HG03558 (cell line): Measurements from ENCODE around the gene ELP4.
"Not testable (repeated sequence)": the region's sequence is repeated elsewhere in the genome, so short reads cannot be mapped to it uniquely, and the experiment has no call there.

Source experiments
- ATAC-seq: cut with Tn5 transposase; IDR thresholded peaks from one replicate; pipeline ENCODE4 v1.9.1; 2021; ENCODE audit warnings: moderate number of reproducible peaks; ENCODE audit not compliant: unreplicated experiment; ENCODE audit errors: extremely low read depth

Gene ELP4

DNA sequence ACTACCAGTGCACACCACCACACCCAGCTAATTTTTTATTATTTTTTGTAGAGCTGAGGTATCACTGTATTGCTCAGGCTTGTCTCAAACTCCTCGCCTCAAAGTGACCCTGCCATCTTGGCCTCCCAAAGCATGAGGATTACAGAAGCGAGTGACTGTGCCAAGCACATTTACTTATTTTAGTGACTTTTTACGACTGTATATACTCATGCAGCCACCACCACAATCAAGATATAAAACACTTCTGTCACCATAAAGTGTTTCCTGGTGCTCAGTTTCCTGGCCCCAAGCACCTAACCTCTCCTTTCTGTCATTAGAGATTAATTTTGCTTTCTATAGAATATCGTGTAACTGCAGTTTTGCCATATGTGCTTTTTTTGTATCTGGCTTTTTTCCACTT lies 25.9 kb downstream of the ELP4 start:
- ATAC-seq = no peak

DNA sequence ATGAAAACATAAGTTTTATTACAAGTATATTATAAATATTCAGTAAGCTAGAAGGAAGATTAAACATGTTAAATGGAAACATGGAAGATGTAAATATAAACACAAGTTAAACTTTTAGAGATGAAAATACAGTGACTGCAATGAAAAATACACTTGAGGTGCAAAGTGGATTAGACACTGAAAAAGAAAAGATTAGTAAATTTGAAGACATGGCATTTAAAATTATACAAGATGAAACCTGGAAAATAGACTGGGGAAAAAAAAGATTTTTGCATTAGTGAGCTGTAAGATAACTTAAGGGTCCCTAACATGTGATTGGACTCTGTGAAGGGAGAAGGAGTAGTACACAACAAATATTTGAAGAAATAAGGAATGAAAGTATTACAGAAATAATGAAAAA lies 33.3 kb downstream of the ELP4 start:
- no peak for ATAC-seq

DNA sequence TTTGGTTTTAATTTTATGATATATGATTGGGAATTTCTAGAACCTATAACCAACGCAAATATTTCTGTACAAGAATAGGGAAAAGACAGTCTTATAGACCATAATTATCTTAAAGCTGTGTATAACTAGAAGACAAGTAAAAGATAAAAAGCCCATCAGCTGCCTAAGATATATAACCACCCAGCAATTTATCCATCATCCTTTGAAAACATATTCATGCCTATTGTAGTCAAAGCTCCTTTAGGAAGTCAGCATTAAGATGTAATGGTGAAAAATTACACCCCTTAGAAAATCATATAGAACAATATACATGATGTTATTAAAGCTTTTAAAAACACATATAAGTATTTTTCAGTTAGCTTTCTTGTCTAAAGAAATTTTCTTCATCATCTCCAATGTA lies 46.4 kb downstream of the ELP4 start:
- ATAC-seq = no peak

GRCh38 chr11:31558001-31558400 lies 48.4 kb downstream of the ELP4 start:
- no peak for ATAC-seq

DNA sequence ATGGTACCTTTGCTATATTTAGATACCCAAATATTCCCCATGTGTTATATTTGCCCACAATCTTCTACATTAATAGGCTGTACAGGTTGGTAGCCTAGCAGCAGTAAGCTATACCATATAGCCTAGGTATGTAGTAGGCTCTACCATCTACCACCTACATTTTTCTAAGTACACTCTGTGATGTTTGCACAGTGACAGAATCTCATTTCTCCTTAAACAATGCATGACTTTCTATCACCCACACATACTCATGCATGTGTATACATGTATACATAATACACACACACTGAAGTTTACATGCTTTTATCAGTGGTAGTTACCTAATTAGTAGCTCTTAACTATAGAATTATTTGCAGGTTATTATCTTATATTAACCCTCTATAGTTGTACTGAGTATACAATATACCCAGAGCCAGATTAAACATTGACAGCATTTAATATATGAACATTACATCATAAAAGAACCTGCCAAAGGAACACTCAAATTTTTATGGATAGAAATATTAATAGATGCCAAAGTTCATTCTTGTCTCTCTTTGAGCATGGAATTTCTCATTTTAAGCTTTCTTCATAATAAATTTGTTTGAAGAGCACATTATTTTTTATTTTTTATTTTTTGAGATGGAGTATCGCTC lies 51.4 kb downstream of the ELP4 start:
- ATAC-seq = no peak

DNA sequence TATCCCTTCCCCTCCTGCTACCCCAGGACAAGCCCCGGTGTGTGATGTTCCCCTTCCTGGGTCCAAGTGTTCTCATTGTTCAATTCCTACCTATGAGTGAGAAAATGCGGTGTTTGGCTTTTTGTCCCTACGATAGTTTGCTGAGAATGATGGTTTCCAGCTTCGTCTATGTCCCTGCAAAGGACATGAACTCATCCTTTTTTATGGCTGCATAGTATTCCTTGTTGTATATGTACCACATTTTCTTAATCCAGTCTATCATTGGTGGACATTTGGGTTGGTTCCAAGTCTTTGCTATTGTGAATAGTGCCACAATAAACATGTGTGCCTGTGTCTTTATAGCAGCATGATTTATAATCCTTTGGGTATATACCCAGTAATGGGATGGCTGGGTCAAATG lies 55.0 kb downstream of the ELP4 start:
- not testable (repeated sequence) for ATAC-seq

DNA sequence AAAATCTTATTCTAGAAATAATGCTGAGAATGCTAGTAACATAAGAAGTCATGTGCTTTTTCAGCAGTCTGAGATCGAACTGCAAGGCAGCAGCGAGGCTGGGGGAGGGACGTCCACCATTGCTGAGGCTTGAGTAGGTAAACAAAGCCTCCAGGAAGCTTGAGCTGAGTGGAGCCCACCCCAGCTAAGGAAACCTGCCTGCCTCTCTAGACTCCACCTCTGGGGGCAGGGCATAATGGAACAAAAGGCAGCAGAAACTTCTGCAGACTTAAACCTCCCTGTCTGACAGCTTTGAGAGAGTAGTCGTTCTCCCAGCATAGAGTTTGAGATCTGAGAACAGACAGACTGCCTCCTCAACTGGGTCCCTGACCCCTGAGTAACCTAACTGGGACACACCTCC lies 64.6 kb downstream of the ELP4 start:
- not testable (repeated sequence) for ATAC-seq

- not testable (repeated sequence) for ATAC-seq
Observed at GRCh38 chr11:31575764-31576163, 66.2 kb downstream of the ELP4 start.

- not testable (repeated sequence) for ATAC-seq
Observed at GRCh38 chr11:31579412-31579811, 69.8 kb downstream of the ELP4 start.

- no peak for ATAC-seq
Observed at GRCh38 chr11:31582697-31583096, 73.1 kb downstream of the ELP4 start.

- ATAC-seq = no peak
Observed at GRCh38 chr11:31598454-31598853, 88.9 kb downstream of the ELP4 start.

DNA sequence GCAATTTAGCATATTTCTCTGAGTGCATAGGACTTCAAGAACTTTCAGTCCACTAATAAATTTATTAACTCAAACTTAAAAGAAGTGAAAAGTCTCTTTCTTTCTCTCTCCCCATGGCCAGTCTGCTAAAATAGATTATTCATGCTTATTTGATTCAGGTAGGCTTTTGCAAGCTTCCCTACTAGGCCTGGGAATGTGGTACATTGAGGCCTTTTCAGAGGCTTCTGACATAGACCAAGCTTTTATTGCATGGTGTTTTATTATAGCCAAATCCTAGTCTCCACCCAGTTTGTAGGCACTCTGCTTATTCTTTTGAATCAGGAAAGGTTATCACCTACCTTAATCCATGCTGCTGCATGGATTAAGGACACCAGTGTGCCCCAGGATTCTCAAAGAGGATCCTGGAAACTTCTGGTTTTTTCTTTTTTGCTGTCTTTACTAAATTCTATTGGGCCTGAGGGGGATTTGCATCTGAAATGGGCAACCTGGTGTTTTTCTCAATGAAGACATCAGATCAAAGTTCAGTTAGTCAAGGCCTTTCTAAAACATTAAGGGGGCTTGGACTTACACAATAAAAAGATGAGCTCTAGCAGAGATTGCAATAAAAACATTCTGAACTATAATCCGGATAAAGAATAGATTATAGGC lies 92.2 kb downstream of the ELP4 start:
- no peak for ATAC-seq

DNA sequence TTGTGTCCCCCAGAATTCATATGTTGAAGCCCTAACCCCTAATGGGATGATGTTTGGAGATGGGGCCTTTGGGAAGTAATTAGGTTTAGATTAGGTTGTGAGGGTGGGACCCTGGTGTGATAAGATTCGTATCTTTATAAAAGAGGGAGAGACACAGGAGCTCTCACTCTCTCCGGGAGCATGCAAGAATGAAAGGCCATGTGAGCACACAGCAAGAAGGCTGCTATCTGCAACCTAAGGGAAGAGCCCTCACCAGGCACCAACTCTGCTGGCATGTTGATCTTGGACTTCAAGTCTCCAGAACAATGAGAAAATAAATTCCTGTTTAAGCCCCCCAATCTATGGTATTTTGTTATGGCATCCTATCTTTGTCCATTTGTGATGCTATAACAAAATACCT lies 97.3 kb downstream of the ELP4 start:
- no peak for ATAC-seq

GRCh38 chr11:31607914-31608313 lies 98.3 kb downstream of the ELP4 start:
- ATAC-seq = no peak

DNA sequence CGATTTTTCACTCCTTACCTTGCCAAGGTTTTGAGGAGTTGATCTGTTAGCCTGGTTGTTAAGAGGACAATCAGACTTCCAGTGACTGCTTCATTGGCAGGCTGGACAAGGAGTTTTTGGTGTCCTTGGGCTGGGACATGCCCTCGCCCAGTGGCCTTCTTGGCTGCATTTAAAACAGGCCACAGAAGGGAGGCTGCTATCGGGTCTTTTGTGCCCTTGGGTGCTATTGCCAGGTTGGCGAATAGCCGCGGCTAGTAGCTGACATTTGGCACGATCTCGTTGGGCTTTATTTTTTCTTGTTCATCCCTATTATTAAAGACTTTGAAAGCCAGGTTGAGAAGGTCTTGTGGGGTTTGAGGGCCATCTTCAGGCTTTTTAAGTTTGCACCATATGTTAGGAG lies 99.4 kb downstream of the ELP4 start:
- ATAC-seq = no peak

- no peak for ATAC-seq
Observed at GRCh38 chr11:31610544-31610943, 101.0 kb downstream of the ELP4 start.

DNA sequence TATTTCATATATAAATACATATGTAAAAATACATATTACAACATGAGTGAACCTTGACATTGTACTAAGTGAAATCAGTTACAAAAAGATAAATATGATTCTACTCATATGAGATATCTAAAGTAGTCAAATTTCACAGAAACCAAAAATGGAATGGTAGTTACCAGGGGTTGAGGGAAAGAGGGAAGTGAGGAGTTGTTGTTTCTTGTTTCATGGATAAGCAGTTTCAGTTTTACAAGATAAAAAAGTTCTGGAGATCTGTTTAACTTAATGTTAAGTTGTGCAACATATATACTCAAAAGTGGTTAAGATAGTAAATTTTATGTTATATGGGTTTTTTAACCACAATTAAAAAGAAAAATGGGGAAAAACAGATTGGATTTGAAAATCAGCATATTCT lies 107.7 kb downstream of the ELP4 start:
- ATAC-seq = no peak

DNA sequence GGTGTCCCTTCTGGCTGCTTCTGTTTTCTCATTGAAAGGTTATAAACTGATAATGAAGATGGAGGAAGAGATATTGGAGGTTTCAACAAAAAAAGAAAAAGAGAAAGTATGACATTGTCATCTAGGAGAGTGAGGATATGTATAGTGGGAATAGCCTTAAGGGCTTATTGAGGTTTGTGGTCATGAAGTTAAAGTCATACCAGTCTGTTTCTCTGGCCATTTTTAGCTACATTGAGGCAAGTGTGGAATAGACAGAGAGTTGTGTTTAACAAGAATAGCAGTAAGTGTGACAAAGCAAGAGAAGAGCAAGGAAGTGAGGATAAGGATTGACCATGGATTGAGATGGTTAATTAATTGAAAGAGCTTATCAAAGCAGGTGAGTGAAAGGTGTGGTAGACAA lies 110.4 kb downstream of the ELP4 start:
- ATAC-seq = no peak

DNA sequence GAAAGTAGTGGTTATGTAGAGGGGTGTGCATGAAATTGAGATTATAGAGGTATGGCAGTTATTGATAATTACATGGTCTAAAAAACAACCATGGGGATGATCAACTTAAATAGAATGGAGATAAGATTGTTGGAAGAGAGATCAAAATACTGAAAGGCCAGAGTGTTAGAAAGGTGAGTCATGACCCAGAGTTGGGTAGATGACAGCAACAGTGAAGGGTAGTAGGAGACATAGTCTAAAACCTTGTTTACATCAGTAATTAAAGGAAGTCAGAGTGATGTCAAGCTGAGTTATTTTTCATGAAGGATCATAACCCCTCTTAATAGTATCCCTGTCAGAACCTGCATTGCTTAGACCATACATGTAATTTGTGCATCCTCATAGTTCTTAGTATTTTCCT lies 110.9 kb downstream of the ELP4 start:
- no peak for ATAC-seq

DNA sequence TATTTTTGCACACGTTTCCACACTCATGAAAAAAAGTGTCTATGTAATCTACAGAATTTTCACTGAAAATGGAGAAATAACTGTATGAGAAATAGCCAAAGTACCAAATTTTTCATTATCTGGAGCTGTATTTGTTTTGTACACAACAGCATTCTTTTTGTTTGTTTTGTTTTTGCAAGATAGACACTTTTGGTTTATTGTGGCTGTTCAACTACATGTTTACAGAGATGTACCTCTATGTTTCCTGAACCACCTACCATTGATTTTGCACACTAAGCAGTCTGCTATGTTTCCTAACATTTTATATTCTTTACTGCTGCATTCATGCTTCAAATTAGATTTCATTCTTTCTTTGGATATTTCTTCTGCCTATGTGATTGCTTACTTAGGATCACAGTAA lies 116.3 kb downstream of the ELP4 start:
- ATAC-seq = no peak

GRCh38 chr11:31628111-31628510 lies 118.5 kb downstream of the ELP4 start:
- ATAC-seq = no peak

GRCh38 chr11:31636983-31637382 lies 127.4 kb downstream of the ELP4 start:
- ATAC-seq = no peak
